HG03159 (cell line): ENCODE measurements around the gene ARHGAP35.

ENCODE experiments used
- ATAC-seq: cut with Tn5 transposase; IDR thresholded peaks from one replicate; pipeline ENCODE4 v1.9.1; 2021; ENCODE audit warnings: mild to moderate bottlenecking, moderate library complexity; ENCODE audit not compliant: unreplicated experiment

The ARHGAP35 gene

GRCh38 chr19:46901701-46902401 lies 41.1 kb downstream of the ARHGAP35 start:
- no peak for ATAC-seq

DNA sequence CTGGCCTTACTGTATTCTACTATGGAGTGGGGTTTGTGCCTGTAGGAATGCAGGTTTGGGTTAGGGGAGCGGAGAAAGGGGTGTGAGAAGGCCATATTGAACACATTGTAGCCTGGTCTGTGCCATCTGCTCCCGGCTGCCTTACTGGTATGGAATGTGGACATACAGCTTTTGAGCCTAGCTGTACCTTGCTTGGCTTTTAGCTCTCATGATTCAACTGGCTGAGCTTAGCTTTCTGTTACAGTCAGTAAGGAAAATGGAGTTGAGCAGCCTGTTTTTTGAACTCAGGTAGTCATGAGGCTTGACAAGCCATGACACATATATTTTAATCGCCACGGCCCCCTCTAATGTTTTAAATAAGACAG lies 41.6 kb downstream of the ARHGAP35 start:
- no peak for ATAC-seq

- no peak for ATAC-seq
These were observed 42.7 kb downstream of the ARHGAP35 start for GRCh38 chr19:46903458-46903857.

- no peak for ATAC-seq
These were observed 43.6 kb downstream of the ARHGAP35 start for GRCh38 chr19:46904114-46905060.

GRCh38 chr19:46906221-46906620 lies 45.4 kb downstream of the ARHGAP35 start:
- no peak for ATAC-seq

DNA sequence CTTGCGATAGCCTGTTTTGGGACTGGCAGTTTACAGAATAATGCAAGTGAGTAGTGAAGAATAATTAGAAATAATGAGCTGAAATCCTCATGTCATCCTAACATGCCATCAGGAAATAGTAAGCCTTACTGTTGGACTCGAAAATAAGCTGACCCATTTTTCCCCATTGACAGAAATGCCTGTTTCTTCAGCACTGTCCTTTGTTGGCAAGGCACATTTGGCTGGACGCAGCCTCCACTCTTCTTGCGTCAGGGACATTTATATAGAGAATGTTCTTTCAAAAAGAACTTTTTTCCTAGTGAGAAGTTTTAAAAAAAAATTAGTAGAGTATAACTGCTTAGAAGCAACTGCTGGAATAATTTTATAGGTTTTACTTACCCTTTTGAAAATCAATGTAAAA lies 47.1 kb downstream of the ARHGAP35 start:
- no peak for ATAC-seq

- no peak for ATAC-seq
These were observed 48.6 kb downstream of the ARHGAP35 start for GRCh38 chr19:46909356-46909755.
